NCI-H1436 (cell line): ENCODE measurements around the gene MMAA.
A peak's percentile ranks its signal among the peaks of the same experiment; 100 is the strongest.
"Not testable (repeated sequence)": the region's sequence is repeated elsewhere in the genome, so short reads cannot be mapped to it uniquely, and the experiment has no call there.

Source experiments
- DNase-seq: peaks from one replicate; lab custom pipeline; 2025; lab: John Stamatoyannopoulos, UW

Gene MMAA

DNA sequence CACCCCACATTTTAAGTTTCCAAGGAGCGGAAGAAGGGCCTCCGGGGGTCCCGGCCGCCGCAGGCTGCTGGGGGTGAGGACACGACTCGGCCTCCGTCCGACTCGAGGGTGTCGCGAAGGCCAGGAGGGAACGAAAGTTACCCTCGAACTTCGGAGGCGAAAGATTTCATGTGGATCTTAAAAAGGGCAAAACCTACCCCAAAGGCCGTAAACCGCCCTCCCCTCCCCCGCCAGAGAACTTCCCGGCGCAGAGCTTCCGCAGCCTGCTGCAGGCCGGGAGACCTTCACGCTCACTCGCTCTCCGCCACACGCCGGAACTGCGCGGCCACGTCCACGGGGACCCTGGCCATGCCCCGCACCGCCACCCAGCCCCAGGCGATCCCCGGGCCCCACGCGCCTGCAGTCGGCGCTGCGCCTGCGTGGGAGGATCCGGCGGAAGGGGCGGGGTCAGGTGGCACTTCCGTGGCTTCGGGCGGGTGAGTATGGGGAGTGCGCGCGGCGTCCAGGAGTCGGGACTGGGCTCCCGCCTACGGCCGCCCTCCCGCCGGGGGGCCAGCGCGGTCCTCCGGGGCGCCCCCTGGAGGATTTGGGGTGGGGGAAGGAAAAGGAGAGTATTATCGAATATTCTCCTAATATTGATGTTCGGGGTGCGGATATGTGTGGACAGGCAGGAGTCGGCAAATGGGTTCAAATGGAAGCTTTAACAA is at the start of gene MMAA:
MMAA (plus strand) TSS at position 454 of the 707 bp plus-strand sequence. CDS start 19,755 bp downstream, outside the sequence.
- DNase-seq: peak; percentile 89

DNA sequence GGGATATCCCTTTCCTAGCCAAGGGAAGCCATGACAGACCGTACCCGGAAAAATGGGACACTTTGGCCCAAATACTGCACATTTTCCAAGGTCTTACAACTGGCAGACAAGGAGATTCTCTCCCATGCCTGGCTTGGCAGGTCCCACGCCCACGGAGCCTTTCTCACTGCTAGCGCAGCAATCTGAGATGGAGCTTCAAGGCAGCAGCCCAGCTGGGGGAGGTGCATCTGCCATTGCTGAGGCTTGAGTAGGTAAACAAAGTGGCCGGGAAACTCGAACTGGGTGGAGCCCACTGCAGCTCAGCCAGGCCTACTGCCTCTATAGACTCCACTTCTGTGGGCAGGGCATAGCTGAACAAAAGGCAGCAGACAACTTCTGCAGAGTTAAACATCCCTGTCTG is 44.6 kb upstream of the MMAA start:
- not testable (repeated sequence) for DNase-seq

DNA sequence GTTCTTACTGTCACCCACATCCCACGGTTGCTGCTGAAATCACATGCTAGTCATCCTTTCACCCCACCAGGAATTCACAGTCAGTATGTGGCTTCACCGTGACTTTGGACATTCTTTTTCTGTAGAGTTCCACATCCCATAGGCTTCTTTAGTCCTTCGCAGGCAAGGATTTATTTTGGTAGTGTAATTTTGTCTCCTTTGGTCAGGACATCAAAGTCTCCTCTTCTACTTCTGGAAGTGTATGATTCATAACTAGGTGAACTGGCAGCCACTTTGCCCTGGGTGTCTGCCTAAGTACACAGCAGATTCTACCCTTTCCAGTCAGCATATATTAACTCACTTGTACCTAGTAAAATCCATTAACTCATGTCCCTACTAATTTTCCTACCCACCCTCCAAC is 38.3 kb upstream of the MMAA start:
- no peak for DNase-seq

- DNase-seq: no peak
Observed at GRCh38 chr4:145583191-145584055, 35.8 kb upstream of the MMAA start.

- no peak for DNase-seq
Observed at GRCh38 chr4:145587088-145587754, 32.0 kb upstream of the MMAA start.

GRCh38 chr4:145589381-145589780 is 29.8 kb upstream of the MMAA start:
- DNase-seq: not testable (repeated sequence)

- no peak for DNase-seq
Observed at GRCh38 chr4:145589916-145590702, 29.1 kb upstream of the MMAA start.

GRCh38 chr4:145602129-145602760 is 16.9 kb upstream of the MMAA start:
- DNase-seq: no peak

DNA sequence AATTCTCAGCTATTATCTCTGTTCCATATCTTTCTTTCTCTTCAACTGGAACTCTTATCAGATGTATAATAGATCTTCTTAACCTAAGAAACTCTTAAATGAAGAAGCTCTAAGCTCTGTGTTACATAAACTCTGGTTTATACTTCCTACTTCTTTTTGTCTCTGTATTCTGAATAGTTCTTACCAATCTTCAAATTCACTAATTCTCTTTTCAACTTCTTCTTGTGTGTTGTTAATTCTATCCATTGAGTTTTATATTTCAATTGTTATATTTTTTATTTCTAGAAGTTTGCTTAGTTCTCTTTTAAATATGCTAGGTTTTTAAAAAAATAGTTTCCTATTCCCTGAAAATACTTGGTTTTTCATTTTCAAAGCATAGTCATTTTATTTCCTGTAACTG is 13.2 kb upstream of the MMAA start:
- DNase-seq: no peak

- DNase-seq: peak; percentile 19
Observed at GRCh38 chr4:145609481-145610427, 9.4 kb upstream of the MMAA start.

GRCh38 chr4:145613566-145614232 is 5.5 kb upstream of the MMAA start:
- DNase-seq: no peak

GRCh38 chr4:145614233-145614610 is 5.0 kb upstream of the MMAA start:
- DNase-seq: no peak

DNA sequence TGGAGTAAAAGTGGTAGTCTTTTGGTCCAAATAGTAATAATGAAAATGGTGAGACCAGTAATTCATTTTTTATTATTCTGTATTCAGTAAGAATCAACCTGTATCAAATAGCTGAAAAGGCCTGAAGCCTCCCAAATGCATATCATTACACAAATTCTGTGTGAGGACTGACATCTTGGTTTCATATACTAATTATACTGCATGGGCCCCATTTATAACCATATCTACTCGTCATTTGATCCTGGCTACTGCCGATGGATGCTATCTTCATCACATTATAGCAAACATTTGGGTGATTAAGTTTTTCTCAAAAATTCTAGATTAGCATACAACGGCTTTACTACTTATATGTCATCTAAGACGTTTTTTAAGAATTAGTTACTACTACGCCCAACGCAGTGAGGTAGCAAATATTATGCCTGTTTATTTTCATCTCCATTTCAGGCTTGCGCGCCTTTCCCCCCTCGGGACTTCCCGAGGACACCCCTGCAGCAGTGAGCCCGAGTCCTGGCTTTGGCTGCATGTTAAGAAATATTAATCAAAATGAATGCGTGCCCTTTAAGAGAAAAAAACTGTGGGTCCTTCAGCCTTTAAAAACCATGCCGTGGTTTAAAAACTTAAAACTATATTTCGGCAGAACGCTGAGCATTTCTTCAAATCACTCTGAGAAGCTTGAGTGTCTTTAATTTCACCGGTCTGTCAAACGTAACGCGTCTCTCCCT is 814 bp upstream of the MMAA start:
- DNase-seq: no peak

- DNase-seq: peak; percentile 57
Observed at GRCh38 chr4:145619639-145619996, 433 bp downstream of the MMAA start.

DNA sequence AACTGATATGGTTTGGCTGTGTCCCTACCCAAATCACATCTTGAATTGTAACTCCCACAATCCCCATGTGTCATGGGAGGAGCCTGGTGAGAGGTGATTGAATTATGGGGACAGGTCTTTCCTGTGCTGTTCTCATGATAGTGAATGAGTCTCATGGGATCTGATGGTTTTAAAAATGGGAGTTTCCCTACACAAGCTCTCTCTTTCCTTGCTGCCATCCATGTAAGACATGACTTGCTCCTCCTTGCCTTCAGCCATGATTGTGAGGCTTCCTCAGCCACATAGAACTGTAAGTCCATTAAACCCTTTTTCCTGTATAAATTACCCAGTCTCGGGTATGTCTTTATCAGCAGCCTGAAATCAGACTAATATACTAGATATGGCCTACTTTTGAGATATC is 2.9 kb downstream of the MMAA start:
- not testable (repeated sequence) for DNase-seq

DNA sequence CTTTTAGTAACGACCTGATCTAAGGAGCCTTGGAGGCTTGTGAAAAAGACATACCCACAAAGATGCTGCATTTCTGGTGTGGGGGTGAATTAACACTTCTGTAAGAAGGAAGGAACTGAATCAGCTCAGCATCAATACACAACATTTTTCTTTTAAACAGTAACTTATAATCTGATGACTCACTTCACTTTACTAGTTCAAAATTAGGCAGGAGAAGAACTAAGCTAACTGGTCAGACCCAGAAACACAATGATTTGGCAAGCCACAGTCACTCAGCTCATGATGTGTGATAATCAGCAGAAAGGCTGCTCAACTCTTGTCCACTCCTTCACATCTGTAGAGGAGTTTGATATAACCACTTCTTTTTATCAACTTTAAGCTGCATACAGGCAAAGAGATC is 4.6 kb downstream of the MMAA start:
- no peak for DNase-seq

DNA sequence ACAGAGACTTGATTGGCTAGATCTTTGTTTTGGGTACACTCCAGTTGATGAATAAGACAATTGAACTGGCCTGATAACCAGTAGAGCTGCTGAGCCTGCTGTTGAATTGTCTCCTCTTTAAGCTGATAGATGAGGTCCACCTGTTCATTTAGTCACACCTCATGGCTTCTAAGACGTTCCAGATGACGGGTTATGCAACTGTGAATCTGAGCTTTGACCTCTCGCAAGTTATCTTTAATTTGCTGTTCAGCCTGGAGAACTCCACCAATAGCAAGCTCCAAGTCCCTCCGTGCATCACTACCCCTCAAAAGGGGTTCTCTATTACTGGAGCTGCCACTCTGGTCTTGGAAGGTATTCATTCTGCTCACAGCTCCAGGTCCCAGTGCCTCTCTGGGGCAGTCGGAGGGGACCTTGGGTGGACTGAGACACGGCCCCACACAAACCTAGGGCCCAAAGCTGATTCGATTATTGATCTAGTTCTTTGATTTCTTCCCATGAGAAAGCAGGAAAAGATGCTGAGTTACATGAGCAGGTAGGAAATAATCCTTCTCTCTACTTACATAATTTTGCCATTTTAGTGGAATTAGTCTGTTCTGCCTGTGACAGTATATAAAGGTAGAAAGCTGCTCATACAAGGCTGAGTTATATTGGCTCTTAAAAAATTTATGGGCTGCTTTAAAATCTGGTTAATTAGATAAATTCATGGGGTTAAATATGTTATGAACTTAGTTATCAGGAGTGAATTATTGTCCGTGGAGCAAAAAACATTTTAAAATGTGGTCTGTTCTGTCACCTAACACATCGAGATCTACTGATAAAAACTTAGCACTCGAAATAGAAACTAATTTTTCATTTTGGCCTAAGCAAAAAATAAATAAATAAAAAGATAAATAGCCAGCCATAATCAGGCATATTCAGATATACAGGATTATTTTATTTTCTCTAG is 6.8 kb downstream of the MMAA start:
- DNase-seq: no peak

GRCh38 chr4:145626623-145626982 is 7.4 kb downstream of the MMAA start:
- DNase-seq: no peak
